HG03457 (cell line): Measurements from ENCODE around the gene SRP68.
"Not testable (repeated sequence)": the region's sequence is repeated elsewhere in the genome, so short reads cannot be mapped to it uniquely, and the experiment has no call there.

ENCODE experiments used
- ATAC-seq: cut with Tn5 transposase; IDR thresholded peaks from one replicate; pipeline ENCODE4 v1.9.1; 2021; ENCODE audit warnings: moderate number of reproducible peaks; ENCODE audit not compliant: unreplicated experiment

The SRP68 gene

DNA sequence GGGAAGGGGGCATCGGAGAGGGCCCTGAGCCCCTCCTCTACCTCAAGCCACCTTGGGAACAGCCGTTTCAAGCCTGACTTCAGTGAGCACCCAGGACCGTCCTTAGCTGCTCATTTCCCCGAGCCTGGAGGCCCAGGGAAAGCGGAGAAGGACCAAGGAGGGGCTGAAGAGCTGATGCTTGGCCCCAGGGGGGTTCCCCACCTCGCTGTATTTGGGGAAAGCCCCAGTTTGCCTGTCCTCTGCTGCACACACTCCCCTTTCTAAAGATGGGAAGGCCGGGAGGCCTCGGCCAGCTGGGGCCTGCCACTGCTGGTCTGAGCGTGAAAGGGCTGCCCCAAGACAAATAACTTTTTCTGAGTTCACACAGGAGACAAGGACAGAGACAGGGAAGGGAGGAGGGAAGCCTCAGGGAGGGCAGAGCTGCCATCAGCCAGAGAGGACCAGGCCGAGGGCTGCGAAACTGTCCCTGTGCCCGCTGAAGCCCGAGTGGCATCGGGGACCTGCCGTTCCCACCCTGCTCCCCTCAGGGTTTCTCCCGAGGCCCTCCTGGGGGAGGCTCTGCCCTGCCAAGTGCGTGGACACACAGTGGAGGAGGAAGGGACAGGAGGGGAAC lies 18.3 kb upstream of the SRP68 start:
- no peak for ATAC-seq

DNA sequence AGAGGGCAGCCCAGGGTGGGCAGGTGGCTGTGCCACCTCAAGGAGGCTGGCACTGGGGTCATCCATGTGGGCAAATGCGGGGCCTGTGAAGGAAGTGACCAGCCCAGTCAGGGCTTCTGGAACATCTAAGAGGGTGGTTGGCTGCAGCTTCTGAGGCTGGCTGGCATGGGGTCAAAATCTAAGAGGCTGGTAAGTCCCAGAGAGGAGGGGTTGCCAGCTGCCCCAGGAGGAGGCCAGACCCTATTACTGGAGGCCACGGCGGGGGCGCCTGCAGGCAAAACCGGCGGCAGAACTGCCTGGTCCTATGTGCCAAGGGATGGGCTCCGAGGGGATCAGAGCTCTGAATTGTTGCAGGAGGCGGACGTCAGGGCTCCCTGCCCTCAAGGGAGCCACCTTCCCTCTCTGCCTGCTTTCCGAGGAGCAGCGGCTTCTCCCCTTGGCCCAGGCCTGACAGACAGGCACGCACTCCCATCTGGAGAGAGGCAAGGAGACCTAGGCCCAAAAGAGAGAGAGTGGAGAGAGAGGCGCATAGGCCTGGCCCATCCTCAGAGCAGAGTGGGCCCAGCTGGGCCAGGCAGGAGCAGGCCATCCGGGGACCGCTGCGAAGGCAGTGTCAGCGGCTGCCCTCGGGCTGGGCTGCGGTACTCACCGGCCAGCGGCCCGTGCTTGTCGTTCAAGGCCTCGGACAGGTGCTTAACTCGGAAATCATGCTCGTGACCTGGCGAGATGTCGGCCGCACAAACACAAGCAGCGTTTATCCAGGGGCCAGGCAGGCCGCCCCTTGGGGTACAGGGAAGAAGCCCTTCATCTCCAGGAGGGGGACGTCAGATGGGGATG lies 17.6 kb upstream of the SRP68 start:
- ATAC-seq, result no peak

DNA sequence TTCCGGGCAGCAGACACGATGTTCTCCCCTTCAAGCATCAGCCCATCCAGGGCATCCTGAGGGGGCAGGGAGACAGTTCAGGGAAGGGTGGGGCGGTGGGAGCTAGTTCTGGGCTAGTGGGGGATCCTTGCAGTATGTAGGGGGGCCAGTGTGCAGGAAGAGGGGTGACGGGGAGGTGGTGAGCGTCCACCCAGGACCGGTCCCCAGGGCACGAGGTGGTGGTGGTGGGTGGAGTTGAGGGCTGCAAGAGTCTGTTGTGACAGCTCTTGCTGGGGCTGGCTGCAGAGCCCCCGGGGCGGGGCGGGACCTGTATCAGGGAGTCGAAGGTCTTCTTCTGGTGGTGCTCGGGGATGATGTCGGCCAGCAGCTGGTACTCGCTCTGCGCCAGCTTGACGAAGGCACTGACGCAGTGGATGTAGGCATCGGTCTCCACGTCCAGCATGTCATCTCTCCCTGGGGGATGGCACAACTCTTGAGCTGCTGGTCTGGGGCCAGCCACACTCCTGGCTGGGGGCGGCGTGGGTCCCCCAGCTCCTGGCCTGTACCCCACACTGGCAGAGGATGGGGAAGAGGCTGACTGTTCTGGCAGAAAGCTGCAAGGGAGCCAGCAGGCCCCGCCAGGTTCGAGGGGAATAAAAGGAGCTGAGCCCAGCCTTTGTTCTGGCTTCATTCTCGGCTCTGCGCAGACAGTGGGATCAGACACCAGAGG lies 16.7 kb upstream of the SRP68 start:
- ATAC-seq, result no peak

DNA sequence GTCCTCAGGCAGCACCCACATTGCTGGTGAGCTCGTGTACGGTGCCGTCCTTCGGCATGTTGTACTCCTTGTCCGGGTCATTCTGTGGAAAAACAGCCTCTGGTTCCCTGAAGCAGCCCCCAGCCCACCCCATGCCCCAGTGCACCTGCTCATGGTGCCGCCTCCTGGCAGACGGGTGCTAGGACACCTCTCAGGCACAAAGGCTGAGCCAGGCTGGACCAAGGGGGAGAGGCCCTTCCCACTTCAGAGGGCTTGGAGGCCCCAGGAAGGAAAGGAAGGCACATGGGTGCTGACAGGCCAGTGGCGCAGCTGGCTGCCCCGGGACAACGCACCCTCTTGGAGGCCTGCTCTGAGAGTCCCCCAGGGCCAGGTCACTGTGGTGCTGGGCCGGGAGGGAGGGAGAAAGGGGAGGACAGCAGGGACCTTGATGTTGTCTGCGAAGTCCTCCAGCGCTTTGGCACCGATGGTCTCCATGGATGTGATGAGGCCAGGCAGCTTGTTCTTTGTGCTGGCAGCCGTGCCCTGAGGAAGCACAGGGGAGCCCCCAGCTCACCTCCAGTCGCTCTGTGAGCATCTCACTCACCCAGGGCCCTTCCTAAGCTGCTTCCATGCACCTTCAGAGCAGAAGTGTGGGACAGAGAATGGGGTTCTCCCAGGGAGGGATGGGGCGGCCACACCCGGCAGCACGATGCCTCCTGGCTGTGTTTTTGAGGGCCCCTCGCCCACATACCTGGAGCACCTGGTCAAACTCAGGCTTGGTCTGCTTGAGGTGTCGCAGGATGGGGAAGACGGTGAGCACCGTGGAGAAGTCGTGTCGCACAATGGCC lies 15.9 kb upstream of the SRP68 start:
- ATAC-seq, result no peak

DNA sequence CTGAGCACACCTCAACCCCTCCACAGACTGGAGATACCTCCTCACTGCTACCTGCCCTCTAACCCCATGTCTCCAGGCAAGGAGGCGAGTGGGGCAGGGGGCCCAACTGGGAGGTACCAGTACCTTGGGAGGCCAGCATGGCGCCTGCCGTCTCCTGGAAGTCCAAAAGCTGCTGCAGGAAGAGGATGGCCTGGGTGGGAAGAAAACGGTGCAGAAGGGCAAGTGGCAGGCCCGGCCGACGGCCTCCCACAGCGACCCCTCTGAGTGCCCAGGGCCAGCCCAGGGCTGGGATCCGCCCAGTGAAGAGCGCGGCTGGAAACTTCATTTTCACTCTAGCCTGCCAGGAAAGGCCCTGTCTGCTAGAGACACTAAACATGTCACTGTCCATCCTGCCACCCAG lies 15.2 kb upstream of the SRP68 start:
- ATAC-seq, result no peak

DNA sequence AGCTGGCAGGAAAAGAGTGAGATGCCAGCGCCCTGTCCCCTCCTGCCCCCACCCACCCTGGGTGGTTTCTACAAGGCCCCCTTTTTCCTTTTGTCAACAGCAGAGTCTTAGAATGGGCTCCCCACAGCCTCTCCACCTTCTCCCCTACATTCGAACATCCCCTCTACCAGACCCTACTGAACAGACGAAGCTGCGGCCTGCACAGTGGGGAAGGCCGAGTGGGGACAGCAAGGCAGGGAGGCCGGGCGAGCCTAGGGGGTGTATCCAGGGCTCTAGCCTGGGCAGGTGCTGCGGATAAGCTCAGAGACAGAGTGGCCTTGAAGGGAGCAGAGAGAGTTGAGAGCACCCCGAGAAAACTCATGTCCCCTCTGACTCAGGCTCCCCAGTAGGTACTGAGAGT lies 14.1 kb upstream of the SRP68 start:
- ATAC-seq, result no peak

DNA sequence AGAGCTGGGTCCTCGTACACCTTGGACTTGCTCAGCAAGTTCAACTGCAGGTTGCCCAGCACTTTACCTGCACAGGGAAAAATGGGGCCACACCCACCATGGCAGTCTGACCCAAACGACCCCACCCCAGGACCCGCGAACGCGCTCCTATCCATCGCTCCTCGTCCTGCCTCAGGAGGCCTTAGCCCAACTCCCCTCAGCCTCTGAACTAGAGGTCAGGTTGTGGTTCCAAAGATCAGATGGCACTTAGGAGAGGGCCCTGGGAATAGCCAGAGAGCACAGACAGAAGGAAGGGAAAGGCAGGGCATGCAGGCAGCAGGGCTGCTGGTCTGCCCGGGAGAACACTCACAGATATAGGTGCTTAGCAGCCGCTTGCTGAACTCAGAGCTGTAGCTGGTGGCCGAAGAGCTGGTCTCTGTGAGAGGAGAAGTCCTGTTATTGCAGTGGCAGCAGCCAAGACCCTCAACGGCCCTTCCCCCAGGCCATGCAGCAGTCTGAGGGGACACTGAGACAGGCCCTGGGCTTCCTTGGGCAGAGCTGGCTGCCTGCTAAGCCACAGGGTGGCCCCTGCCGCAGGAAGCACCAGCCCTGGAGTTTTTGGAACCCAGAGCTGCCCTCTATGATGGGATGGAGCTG lies 13.5 kb upstream of the SRP68 start:
- no peak for ATAC-seq

DNA sequence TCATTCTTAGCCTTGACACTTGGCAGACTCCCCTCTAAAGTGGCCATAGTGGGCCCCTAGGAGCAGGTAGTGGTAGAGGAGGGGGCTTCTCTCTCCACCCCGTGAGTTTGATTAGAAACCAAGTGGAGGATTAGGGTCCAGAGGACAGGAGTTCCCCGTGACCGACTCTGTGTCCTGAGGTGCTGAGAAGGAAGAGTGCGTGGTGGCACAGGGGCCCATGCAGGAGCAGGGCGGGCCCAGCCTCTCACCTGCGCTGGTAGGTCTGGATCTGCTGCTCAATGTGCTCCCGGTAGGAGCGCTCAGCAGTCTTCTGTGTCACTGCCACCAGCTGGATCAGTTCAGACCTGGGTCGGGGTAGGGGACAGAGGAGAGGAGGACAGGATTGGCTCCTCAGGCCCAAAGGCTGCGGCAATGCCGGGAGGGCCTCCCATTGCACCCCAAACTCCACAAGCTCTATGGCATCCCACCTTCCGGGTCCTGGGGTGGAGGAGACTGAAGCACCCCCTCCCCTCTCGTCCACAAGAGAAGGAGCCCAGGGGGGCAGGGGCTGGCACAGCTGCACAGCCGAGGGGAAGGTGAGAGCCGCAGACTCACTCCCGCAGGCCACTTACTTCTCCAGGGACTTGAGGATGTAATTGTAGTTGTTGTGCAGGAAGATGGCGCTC lies 12.9 kb upstream of the SRP68 start:
- no peak for ATAC-seq

DNA sequence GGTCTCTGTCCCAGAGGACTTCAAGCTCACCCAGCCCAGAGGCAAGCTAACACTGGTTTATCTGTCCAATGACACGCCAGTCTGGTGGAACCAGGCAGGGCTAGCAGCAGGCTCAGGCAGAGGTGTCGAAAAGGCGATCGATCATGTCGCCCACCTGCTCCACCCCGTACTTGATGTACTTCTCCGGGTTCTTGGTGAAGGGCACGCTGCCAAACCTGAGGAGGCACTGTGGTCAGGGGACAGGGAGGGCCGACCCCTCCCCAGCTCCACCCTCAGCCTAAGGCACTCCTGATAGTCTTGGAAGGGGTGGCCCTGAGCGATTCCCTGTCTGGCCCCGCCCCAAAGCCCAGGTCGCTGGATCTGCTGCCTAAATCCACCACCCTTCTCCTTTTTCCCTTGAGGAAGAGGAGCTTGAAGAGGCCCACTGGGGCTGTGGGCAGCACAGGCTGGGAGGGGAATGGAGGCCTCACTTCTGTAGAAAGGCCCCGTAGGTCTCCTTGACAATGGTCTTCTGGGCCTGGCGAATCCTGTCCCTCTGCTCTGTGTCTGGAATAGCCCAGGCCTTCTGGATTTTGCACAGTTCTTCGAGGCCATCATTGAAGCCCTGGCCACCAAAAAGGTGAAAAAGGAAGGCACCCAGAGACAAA lies 11.3 kb upstream of the SRP68 start:
- no peak for ATAC-seq

DNA sequence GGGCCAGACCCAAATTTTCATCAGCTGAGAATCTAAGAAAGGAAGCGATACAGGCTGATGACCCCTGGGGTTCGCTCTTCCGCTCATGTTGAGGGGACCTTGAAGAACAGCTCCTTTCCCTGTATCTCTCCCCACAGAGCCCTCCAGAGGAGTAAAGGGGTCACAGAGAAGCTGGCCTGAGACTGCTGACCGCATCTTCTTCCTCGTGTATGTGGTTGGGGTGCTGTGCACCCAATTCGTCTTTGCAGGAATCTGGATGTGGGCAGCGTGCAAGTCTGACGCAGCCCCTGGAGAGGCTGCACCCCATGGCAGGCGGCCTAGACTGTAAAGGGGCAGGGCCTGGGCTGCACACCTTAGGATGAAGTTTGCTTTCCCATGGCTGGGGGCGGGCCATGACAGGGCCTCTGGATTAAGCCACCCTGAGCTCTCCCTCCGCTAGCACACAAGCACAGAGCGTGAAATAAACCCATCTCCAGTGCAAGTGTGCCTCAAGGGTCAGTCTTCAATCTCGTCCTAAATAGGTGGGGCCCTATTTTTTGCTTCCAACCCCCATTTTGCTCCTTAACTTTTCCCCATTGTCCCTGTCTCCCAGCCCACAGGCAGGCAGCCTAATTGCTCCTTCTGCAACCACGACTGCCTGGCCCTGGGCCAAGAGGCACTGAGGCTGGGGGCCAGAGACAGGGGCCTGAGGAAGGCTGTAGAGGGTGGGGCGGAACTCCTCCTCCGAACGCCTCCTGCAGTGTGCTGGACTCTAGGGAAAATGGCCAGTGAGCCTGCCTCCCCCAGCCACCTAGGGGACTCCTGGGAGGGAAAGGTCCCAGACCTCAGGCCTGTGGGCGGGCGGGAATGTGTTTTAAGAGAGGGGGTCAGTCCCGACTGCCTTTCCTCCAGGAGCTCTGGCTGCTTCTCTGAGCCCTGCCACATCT lies 10.3 kb upstream of the SRP68 start:
- no peak for ATAC-seq

DNA sequence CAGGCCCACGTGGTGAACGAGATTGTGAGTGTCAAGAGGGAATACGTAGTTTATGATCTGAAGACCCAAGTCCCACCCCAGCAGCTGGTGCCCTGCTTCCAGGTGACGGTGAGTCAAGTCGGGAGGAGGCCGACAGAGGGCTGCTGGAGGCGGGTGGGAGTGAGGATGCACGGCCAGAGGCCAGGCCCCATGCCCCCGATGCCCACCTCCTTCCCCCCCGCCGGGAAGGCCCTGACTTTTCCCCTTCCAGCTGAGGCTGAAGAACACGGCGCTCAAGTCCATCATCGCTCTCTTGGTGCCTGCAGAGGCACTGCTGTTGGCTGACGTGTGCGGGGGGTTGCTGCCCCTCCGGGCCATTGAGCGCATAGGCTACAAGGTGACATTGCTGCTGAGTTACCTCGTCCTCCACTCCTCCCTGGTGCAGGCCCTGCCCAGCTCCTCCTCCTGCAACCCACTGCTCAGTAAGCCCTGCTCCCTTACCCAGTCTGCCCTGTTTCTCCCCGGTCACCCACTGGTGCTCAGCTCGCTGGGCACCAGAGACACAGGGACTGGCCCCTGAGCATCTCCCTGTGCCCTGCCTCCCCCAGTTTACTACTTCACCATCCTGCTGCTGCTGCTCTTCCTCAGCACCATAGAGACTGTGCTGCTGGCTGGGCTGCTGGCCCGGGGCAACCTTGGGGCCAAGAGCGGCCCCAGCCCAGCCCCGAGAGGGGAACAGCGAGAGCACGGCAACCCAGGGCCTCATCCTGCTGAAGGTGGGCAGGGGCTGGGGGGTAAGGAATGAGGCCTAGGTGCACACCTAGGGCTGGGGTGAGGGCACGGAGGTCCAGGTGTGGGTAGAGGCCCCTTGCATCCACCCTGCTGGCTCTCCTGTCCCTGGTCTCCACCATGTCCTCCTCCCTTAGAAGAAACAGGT lies 9.2 kb upstream of the SRP68 start:
- no peak for ATAC-seq

DNA sequence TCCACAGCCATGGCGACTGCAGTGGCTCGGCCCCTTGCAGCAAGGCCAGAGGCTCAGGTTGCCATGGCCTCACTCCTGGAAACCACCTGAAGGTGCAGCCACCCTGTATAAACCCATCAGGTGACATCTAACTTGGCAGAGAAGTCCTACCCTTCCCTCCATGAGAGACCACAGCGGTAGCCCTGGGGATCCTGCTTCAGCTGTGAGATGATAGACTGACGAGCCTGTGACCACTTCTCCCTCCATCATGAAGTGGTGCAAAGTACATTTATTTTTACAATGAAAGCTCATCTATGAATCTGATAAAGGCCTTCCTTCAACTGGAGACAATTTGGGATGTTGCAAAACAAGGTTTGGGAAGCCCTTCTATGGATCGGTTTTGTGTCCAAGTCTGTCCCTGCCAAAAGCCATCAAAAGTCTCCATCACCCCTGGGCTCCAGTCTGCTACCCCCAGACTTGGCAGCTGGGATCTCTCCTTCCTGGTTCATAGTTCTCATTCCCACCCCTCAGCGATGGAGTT lies 8.5 kb upstream of the SRP68 start:
- no peak for ATAC-seq

DNA sequence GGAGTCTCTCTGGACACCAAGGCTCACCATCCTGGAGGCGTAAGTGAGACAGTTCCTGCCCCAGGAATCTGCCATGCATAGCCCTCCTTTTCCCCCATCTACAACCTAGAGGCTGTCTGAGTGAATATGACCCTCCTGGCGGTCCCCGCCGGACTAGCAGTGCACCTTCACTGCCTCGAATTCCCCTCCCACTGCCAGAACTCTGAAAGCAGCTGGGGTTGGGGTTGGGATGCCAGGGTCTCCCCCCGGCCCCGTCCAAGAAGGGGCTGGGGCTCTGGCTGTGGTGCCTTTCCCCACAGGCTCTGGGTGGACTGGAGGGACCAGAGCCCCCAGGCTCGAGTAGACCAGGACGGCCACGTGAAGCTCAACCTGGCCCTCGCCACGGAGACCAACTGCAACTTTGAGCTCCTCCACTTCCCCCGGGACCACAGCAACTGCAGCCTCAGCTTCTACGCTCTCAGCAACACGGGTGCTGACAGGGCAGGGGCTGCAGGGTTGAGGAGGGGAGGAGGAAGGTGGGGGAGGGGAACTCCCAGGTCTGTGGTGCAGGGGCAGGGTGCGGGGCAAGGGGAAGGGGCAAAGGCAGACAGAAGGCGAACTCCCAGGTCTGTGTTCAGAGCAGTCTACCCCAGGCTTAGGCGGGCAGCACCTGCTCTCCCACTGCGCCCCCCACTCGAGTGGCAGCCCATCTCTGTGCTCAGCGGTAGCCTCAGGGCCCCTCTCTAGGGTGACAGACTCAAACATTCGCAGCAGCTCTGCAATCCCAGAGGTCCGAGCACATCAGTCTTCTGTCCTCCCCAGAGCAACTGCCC lies 7.8 kb upstream of the SRP68 start:
- no peak for ATAC-seq

DNA sequence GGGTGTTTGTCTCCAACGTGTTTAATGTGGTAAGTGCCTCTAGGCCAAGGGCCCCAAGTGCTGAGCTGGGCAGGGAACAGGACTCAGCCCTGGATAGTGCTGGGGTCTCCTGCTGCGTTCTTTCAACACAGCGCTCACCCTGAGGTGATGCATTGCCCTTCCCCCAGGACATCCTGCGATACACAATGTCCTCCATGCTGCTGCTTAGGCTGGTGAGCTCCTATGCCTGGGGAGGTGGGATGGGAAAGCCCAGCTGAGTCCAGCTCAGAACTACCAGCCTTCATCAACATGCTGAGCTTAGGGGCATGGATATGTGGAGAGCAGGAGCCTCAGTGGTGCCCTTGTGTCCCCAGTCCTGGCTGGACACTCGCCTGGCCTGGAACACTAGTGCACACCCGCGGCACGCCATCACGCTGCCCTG lies 7.2 kb upstream of the SRP68 start:
- ATAC-seq, result no peak

DNA sequence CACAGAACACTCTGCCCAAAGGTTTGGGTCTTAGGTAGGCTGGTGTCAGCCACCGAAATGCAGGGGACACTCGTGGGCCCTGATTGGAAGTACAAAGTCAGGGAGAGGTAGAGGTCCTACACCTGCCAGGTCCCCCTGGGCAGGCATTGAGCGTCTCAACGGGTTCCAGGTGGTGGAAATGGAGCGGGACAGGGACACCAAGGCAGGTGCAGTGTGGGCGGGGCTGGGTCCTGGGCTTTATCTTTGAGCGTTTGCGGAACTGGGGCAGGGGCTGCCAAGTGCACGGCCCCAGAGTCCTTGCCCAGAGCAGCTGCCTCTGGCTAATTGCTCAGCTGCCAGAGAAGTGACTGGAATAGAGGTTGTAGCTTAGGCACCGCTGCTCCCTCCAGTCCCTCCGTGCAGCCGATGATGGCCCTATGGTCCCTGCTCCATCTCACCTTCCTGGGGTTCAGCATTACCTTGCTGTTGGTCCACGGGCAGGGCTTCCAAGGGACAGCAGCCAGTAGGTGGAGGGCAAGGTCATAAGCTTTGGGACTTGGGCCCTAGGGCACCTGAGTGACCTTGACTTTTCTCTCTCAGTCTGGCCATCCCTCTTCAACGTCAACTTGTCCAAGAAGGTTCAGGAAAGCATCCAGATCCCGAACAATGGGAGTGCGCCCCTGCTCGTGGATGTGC lies 6.7 kb upstream of the SRP68 start, which contains the start of gene ZACN:
ZACN (plus strand) TSS at position 323 of the 675 bp plus-strand sequence; CDS start at position 406, 83 bp downstream.
- no peak for ATAC-seq

DNA sequence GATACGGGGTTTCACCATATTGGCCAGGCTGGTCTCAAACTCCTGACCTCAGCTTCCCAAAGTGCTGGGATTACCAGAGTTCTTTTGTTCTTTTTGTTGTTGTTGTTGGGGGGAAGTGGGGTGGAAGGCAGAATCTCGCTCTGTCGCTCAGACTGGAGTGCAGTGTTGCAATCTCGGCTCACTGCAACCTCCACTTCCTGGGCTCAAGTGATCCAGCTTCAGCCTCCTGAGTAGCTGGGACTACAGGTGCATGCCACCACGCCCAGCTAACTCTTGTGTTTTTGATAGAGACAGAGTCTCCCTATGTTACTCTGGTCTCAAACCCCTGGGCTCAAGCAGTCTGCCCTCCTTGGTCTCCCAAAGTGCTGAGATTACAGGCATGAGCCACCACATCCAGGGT lies 6.1 kb upstream of the SRP68 start:
- not testable (repeated sequence) for ATAC-seq
